ENCODE data around the gene RCAN2. TPM values are rescaled to one million over a fixed set of nuclear protein-coding genes. Genes with fewer than 3 reads are reported as not detected.
"Not testable (repeated sequence)": the region's sequence is repeated elsewhere in the genome, so short reads cannot be mapped to it uniquely, and the experiment has no call there.

The RCAN2 gene
- total RNA-seq, 4 donors from 2014 or later: 46.9 to 289 (median 171) TPM

DNA sequence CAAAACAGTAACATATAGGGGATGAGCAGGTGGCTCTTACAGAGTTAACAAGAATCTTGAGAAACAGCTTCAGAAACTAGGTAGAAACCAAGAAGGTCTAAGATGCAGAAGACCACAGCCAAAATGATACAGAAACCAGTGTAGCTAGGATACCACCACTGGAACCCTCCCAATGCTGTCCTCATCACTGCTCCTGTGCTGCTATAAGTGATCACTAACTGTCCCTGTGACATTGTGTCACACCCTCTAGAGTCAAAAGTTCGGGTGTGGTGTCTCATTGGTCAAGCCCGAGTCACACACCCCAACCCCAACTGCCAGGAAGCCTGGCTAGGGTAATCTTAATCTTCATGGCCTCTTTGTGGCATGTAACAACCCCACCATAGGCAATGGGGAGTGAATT lies 153.1 kb downstream of the RCAN2 start:
- no peaks in the 10 kb centered on the region for H3K27me3 ChIP-seq
- H3K4me3 ChIP-seq: no peak overlapping the region
- WGBS, 2 donors (ENCODE audit: low coverage in 1 of 2): 80 to 100% methylated on average over 1 to 2 of the region's 2 CpGs
- no peak for ATAC-seq
- H3K36me3 ChIP-seq: no peaks in the 10 kb centered on the region
- H3K27ac ChIP-seq: no peak overlapping the region
- TF ChIP-seq POLR2AphosphoS5 (IDR thresholded peaks at IDR 0.05) (no peak), CTCF (IDR thresholded peaks at IDR 0.05) (no peak), POLR2A (IDR thresholded peaks at IDR 0.05) (no peak), EP300 (IDR thresholded peaks at IDR 0.05) (no peak)
- peaks cover 0 to 26% (median 2%) of the 10 kb centered on the region in 3 donors for H3K4me1 ChIP-seq
- no peaks in the 10 kb centered on the region for H3K9me3 ChIP-seq

DNA sequence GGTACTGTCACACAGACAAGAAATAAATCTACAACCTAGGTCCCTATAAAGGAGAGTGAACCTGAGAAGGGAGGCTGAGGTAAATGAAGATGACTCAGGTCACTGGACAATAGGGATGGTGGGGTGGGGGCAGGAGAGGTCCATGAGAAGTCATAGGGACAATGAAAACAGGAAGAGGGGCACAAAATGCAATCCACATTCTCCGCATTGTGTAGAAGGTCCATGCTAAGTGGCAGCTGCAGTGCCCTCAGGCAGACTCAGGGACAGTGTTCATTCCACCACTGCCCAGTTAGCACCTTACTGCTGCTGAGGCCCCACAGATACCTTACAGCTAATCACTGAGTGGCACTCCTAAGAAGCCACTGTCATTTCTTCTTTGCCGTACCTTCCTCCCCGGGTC lies 156.8 kb downstream of the RCAN2 start:
- no peak for TF ChIP-seq EP300 (IDR thresholded peaks at IDR 0.05)
- no peak for TF ChIP-seq POLR2AphosphoS5 (IDR thresholded peaks at IDR 0.05)
- no peak for TF ChIP-seq POLR2A (IDR thresholded peaks at IDR 0.05)
- no peak for TF ChIP-seq CTCF (IDR thresholded peaks at IDR 0.05)
- ATAC-seq: no peak
- H3K27me3 ChIP-seq: no peaks in the 10 kb centered on the region
- WGBS, 2 donors (ENCODE audit: low coverage in 1 of 2): 93 to 96% methylated on average over 3 of the region's 3 CpGs
- H3K9me3 ChIP-seq: no peaks in the 10 kb centered on the region
- H3K36me3 ChIP-seq: no peaks in the 10 kb centered on the region
- H3K4me3 ChIP-seq: no peak overlapping the region
- no peak overlapping the region for H3K27ac ChIP-seq
- peaks cover 0 to 26% (median 4%) of the 10 kb centered on the region in 3 donors for H3K4me1 ChIP-seq

GRCh38 chr6:46333481-46333880 lies 157.8 kb downstream of the RCAN2 start:
- no peak overlapping the region for H3K27ac ChIP-seq
- H3K9me3 ChIP-seq: no peaks in the 10 kb centered on the region
- H3K4me1 ChIP-seq: peaks cover 0 to 30% (median 7%) of the 10 kb centered on the region in 3 donors
- WGBS, 2 donors (ENCODE audit: low coverage in 1 of 2): 100% methylated on average over 1 of the region's 1 CpG
- no peak for TF ChIP-seq POLR2AphosphoS5 (IDR thresholded peaks at IDR 0.05)
- TF ChIP-seq POLR2A (IDR thresholded peaks at IDR 0.05): no peak
- TF ChIP-seq CTCF (IDR thresholded peaks at IDR 0.05): no peak
- no peak for TF ChIP-seq EP300 (IDR thresholded peaks at IDR 0.05)
- no peak overlapping the region for H3K4me3 ChIP-seq
- ATAC-seq: no peak
- H3K36me3 ChIP-seq: no peaks in the 10 kb centered on the region
- H3K27me3 ChIP-seq: no peaks in the 10 kb centered on the region

DNA sequence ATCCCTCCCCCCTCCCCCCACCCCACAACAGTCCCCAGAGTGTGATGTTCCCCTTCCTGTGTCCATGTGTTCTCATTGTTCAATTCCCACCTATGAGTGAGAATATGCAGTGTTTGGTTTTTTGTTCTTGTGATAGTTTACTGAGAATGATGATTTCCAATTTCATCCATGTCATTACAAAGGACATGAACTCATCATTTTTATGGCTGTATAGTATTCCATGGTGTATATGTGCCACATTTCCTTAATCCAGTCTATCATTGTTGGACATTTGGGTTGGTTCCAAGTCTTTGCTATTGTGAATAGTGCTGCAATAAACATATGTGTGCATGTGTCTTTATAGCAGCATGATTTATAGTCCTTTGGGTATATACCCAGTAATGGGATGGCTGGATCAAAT lies 158.8 kb downstream of the RCAN2 start:
- H3K4me1 ChIP-seq: peaks cover 2 to 33% (median 14%) of the 10 kb centered on the region in 3 donors
- not testable (repeated sequence) for ATAC-seq, H3K4me3 ChIP-seq, H3K27me3 ChIP-seq, H3K36me3 ChIP-seq, H3K27ac ChIP-seq, H3K9me3 ChIP-seq

- no peaks in the 10 kb centered on the region for H3K9me3 ChIP-seq
- H3K4me3 ChIP-seq: no peak overlapping the region
- TF ChIP-seq POLR2A (IDR thresholded peaks at IDR 0.05) (no peak), CTCF (IDR thresholded peaks at IDR 0.05) (no peak), POLR2AphosphoS5 (IDR thresholded peaks at IDR 0.05) (no peak), EP300 (IDR thresholded peaks at IDR 0.05) (no peak)
- no peak overlapping the region for H3K27ac ChIP-seq
- ATAC-seq: no peak
- H3K4me1 ChIP-seq: peaks cover 2 to 39% (median 14%) of the 10 kb centered on the region in 3 donors
- H3K36me3 ChIP-seq: no peaks in the 10 kb centered on the region
- no peaks in the 10 kb centered on the region for H3K27me3 ChIP-seq
Observed at GRCh38 chr6:46331461-46331860, 159.8 kb downstream of the RCAN2 start.

DNA sequence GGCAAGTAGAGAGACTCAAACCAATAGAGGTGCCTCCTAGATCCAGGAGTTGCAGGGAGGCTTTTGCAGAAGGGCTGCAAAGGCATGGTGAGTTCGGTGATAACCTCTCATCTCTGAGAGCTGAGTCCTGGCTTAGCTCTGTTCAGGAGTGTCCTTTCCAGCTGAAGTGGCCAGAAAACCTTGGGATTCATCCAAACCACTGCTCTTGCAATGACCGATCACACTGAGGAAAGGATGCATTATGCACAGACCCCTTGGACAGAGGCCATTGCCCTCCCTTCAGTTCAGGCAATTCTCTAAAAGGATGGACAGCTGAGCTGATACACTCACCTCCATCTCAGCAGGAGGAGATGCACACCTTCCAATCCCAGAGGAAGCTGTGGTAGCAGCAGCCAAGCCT lies 161.7 kb downstream of the RCAN2 start:
- H3K27me3 ChIP-seq: no peaks in the 10 kb centered on the region
- TF ChIP-seq POLR2AphosphoS5 (IDR thresholded peaks at IDR 0.05) (no peak), POLR2A (IDR thresholded peaks at IDR 0.05) (no peak), CTCF (IDR thresholded peaks at IDR 0.05) (no peak), EP300 (IDR thresholded peaks at IDR 0.05) (no peak)
- no peaks in the 10 kb centered on the region for H3K36me3 ChIP-seq
- H3K9me3 ChIP-seq: no peaks in the 10 kb centered on the region
- H3K4me3 ChIP-seq: no peak overlapping the region
- no peak for ATAC-seq
- H3K4me1 ChIP-seq: peaks cover 2 to 58% (median 17%) of the 10 kb centered on the region in 3 donors
- H3K27ac ChIP-seq: no peak overlapping the region
- 13 to 67% methylated on average over 1 to 2 of the region's 2 CpGs for WGBS, 2 donors (ENCODE audit: low coverage in 1 of 2)

Measured in gastroesophageal sphincter (tissue), 4 donors.